Measurements from ENCODE around the gene CAMK1D. TPM values are rescaled to one million over a fixed set of nuclear protein-coding genes. Genes with fewer than 3 reads are reported as not detected.

Gene CAMK1D
- total RNA-seq, 2 experiments from 2014 or later: 19.0 to 25.6 TPM

GRCh38 chr10:12771981-12772760, 422.8 kb downstream of the CAMK1D start:
- H4K20me1 ChIP-seq (ENCODE audit: insufficient read depth, low read length): no peaks in the 10 kb centered on the region
- no peaks in the 10 kb centered on the region for H3K9me2 ChIP-seq (ENCODE audit: insufficient read depth, low read length)
- BruUV-seq (replicated peaks): no TSS peak
- H3K27ac ChIP-seq (ENCODE audit: low read depth, low read length, poor library complexity, severe bottlenecking): no peak overlapping the region
- H3K36me3 ChIP-seq (ENCODE audit: insufficient read depth, low read length): peaks cover 11% of the 10 kb centered on the region
- no peak overlapping the region for H3K4me3 ChIP-seq (ENCODE audit: low read depth, low read length, poor library complexity, severe bottlenecking)
- DNase-seq (ENCODE audit: low spot score): no peak
- H3K9me3 ChIP-seq (ENCODE audit: low read length): no peaks in the 10 kb centered on the region
- POLR2A ChIA-PET: interaction anchor here (0.6 to 0.8 kb wide), 2 partner anchors 11 to 405 kb away, joined by 4 to 6 read pairs; no protein-coding TSS in a partner anchor
- no peaks in the 10 kb centered on the region for H3K4me1 ChIP-seq (ENCODE audit: insufficient read depth, low read length, poor library complexity, severe bottlenecking)
- H2AFZ ChIP-seq (ENCODE audit: low read length): no peak overlapping the region
- intact Hi-C loops (cut with micrococcal nuclease; ENCODE audit: unreplicated experiment): no loop called here
- no peak for TF ChIP-seq EZH2phosphoT487 (IDR thresholded peaks at IDR 0.05; ENCODE audit: borderline replicate concordance, low read depth, low read length)
- TF ChIP-seq CTCF (conservative IDR thresholded peaks at IDR 0.05; ENCODE audit: low read length): no peak
- no peak overlapping the region for H3K4me2 ChIP-seq (ENCODE audit: low read length)
- CTCF ChIA-PET (ENCODE audit: unreplicated experiment): interaction anchor here (0.7 kb wide), 1 partner anchor 10 kb away, joined by 3 read pairs; no protein-coding TSS in a partner anchor
- no peaks in the 10 kb centered on the region for H3K79me2 ChIP-seq (ENCODE audit: insufficient read depth, low read depth, low read length)

- POLR2A ChIA-PET: no interaction called here
- no peaks in the 10 kb centered on the region for H3K9me3 ChIP-seq (ENCODE audit: low read length)
- no peaks in the 10 kb centered on the region for H4K20me1 ChIP-seq (ENCODE audit: insufficient read depth, low read length)
- CTCF ChIA-PET (ENCODE audit: unreplicated experiment): no interaction called here
- no peak overlapping the region for H3K4me3 ChIP-seq (ENCODE audit: low read depth, low read length, poor library complexity, severe bottlenecking)
- H3K36me3 ChIP-seq (ENCODE audit: insufficient read depth, low read length): peaks cover 11% of the 10 kb centered on the region
- H3K9me2 ChIP-seq (ENCODE audit: insufficient read depth, low read length): no peaks in the 10 kb centered on the region
- H3K27ac ChIP-seq (ENCODE audit: low read depth, low read length, poor library complexity, severe bottlenecking): no peak overlapping the region
- no peak overlapping the region for H2AFZ ChIP-seq (ENCODE audit: low read length)
- no peaks in the 10 kb centered on the region for H3K4me1 ChIP-seq (ENCODE audit: insufficient read depth, low read length, poor library complexity, severe bottlenecking)
- H3K4me2 ChIP-seq (ENCODE audit: low read length): no peak overlapping the region
- intact Hi-C loops (cut with micrococcal nuclease; ENCODE audit: unreplicated experiment): no loop called here
- TF ChIP-seq EZH2phosphoT487 (IDR thresholded peaks at IDR 0.05; ENCODE audit: borderline replicate concordance, low read depth, low read length) (no peak), CTCF (conservative IDR thresholded peaks at IDR 0.05; ENCODE audit: low read length) (no peak)
- BruUV-seq (replicated peaks): no TSS peak
- no peak for DNase-seq (ENCODE audit: low spot score)
- no peaks in the 10 kb centered on the region for H3K79me2 ChIP-seq (ENCODE audit: insufficient read depth, low read depth, low read length)
Measured at GRCh38 chr10:12772797-12773587, 423.6 kb downstream of the CAMK1D start.

Measured in OCI-LY7 (cell line).